Natural killer cell (primary cell): Measurements from ENCODE around the gene ANKRD12. TPM values are rescaled to one million over a fixed set of nuclear protein-coding genes. Genes with fewer than 3 reads are reported as not detected.

Experiments
- ATAC-seq, 3 donors: fragments of 150-1000 bp in 2 of 3; fragments of 200-7000 bp in 1 of 3; cut with Tn5 transposase; 1 replicate in 1 of 3; 2 replicates in 2 of 3; pipeline ENCODE4 v1.10.0; 2021; ENCODE audit warnings: mild to moderate bottlenecking in 2 of 3, moderate library complexity in 2 of 3
- DNase-seq, 2 donors: peaks; one replicate each; pipeline versions ENCODE4 v3.0.0 to v3.0.0-alpha.2; 2013 to 2021; ENCODE audit warnings: mixed read lengths in 1 of 2
- H3K27ac ChIP-seq: one replicate; pipeline ENCODE4 v1.5.1; 2013; ENCODE audit warnings: mild to moderate bottlenecking, low read length
- H3K27me3 ChIP-seq: one replicate; pipeline ENCODE4 v1.6.1; 2013; ENCODE audit warnings: low read length; ENCODE audit not compliant: control insufficient read depth, insufficient read depth
- H3K36me3 ChIP-seq: one replicate; pipeline ENCODE4 v1.6.1; 2013; ENCODE audit warnings: low read length; ENCODE audit not compliant: control insufficient read depth, insufficient read depth
- H3K4me1 ChIP-seq: one replicate; pipeline ENCODE4 v1.6.1; 2013; ENCODE audit warnings: low read length; ENCODE audit not compliant: control insufficient read depth, insufficient read depth
- H3K4me3 ChIP-seq: one replicate; pipeline ENCODE4 v1.5.1; 2013; ENCODE audit warnings: low read length
- H3K9me3 ChIP-seq: one replicate; pipeline ENCODE4 v1.6.1; 2013; ENCODE audit warnings: low read length; ENCODE audit not compliant: control insufficient read depth, insufficient read depth
- H3K27ac Mint-ChIP-seq, 2 donors: one replicate each; pipeline ENCODE4 v1.8.0; 2022; ENCODE audit warnings: mild to moderate bottlenecking in 2 of 2, mixed read lengths in 2 of 2, moderate library complexity in 1 of 2
- H3K27me3 Mint-ChIP-seq, 2 donors: one replicate each; pipeline ENCODE4 v1.8.0; 2022; ENCODE audit warnings: low read depth in 2 of 2, mixed read lengths in 2 of 2
- H3K36me3 Mint-ChIP-seq: one replicate; pipeline ENCODE4 v1.8.0; 2022; ENCODE audit warnings: mixed read lengths
- H3K4me1 Mint-ChIP-seq, 2 donors: one replicate each; pipeline ENCODE4 v1.8.0; 2022; ENCODE audit warnings: mixed read lengths in 2 of 2
- H3K4me3 Mint-ChIP-seq: one replicate; pipeline ENCODE4 v1.8.0; 2022; ENCODE audit warnings: mild to moderate bottlenecking, moderate library complexity, mixed read lengths
- H3K9me3 Mint-ChIP-seq, 2 donors: one replicate each; pipeline ENCODE4 v1.8.0; 2022; ENCODE audit warnings: mixed read lengths in 2 of 2
- WGBS: methylation state at CpG from one replicate; pipeline ENCODE4 v1.1.7; 2013; ENCODE audit warnings: missing lambda C conversion rate; ENCODE audit not compliant: insufficient coverage; 5-methylcytosine and 5-hydroxymethylcytosine counted together
- intact Hi-C: fragments of 100-400 bp; cut with micrococcal nuclease; formaldehyde crosslinking; loops from one replicate; pipeline ENCODE4 v1.14.2; 2022
- total RNA-seq, 4 donors: library from RNA; stranded (reverse); fragments of 120-200 nt in 1 of 4; gene quantifications; one replicate each; pipeline versions ENCODE4 v1.2.3 to v1.2.4, GENCODE V29; 2013 to 2022
- TF ChIP-seq, protein P1 (sequence below): fragments of 200-600 bp; IDR thresholded peaks from one replicate; pipeline ENCODE4 v1.8.0; 2022; ENCODE audit warnings: antibody characterized with exemption

Gene ANKRD12
- total RNA-seq, 3 donors from 2014 or later (not counting 1 experiment from before 2014, with no cell fraction given), result 136 to 148 (median 141) TPM

- intact Hi-C loops, result no loop called here
- Histone ChIP-seq H3K4me3 (no peak overlapping the region), H3K27ac (no peak overlapping the region), H3K36me3 (peaks cover 56% of the 10 kb centered on the region), H3K9me3 (no peaks in the 10 kb centered on the region), H3K4me1 (no peaks in the 10 kb centered on the region), H3K27me3 (no peaks in the 10 kb centered on the region)
- H3K36me3 Mint-ChIP-seq, result peaks cover 13% of the 10 kb centered on the region
- no peaks in the 10 kb centered on the region for H3K27me3 Mint-ChIP-seq
- DNase-seq (no peak), ATAC-seq (no peak)
- H3K27ac Mint-ChIP-seq, result peak overlapping the region in 1 of 2 donors; percentile 13
- WGBS, result no CpG with 5 or more reads among the region's 1 CpG
- no peak overlapping the region for H3K4me3 Mint-ChIP-seq
- H3K9me3 Mint-ChIP-seq, result no peaks in the 10 kb centered on the region
- TF ChIP-seq, protein P1, sequence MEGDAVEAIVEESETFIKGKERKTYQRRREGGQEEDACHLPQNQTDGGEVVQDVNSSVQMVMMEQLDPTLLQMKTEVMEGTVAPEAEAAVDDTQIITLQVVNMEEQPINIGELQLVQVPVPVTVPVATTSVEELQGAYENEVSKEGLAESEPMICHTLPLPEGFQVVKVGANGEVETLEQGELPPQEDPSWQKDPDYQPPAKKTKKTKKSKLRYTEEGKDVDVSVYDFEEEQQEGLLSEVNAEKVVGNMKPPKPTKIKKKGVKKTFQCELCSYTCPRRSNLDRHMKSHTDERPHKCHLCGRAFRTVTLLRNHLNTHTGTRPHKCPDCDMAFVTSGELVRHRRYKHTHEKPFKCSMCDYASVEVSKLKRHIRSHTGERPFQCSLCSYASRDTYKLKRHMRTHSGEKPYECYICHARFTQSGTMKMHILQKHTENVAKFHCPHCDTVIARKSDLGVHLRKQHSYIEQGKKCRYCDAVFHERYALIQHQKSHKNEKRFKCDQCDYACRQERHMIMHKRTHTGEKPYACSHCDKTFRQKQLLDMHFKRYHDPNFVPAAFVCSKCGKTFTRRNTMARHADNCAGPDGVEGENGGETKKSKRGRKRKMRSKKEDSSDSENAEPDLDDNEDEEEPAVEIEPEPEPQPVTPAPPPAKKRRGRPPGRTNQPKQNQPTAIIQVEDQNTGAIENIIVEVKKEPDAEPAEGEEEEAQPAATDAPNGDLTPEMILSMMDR, result no peak
- H3K4me1 Mint-ChIP-seq, result no peaks in the 10 kb centered on the region
These were observed 141.4 kb downstream of the ANKRD12 start for GRCh38 chr18:9278028-9278427.

DNA sequence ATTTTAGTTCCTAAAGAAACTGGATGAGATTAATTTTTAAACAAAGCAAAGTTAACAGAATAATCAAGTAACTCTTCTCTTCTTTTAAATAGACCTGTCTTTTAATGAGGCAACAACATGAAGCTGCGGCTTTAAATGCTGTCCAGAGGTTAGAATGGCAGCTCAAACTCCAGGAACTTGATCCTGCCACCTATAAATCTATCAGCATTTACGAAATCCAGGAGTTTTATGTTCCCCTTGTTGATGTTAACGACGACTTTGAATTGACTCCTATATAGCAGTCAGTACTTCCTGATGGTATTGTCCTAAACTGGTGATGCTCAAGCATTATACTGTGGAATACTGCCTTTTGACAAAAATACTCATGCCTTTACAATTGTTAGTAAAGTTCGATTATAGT is 144.3 kb downstream of the ANKRD12 start:
- intact Hi-C loops, result no loop called here
- no peak overlapping the region for H3K27ac ChIP-seq
- H3K36me3 ChIP-seq, result peaks cover 46% of the 10 kb centered on the region
- Mint-ChIP-seq H3K9me3 (no peaks in the 10 kb centered on the region), H3K4me1 (no peaks in the 10 kb centered on the region), H3K27ac (no peak overlapping the region), H3K4me3 (no peak overlapping the region), H3K27me3 (no peaks in the 10 kb centered on the region), H3K36me3 (peaks cover 13% of the 10 kb centered on the region)
- no peaks in the 10 kb centered on the region for H3K27me3 ChIP-seq
- no peak overlapping the region for H3K4me3 ChIP-seq
- 100% methylated on average over 4 of the region's 5 CpGs for WGBS
- ATAC-seq (no peak), DNase-seq (no peak)
- H3K9me3 ChIP-seq, result no peaks in the 10 kb centered on the region
- TF ChIP-seq, protein P1, result no peak
- H3K4me1 ChIP-seq, result no peaks in the 10 kb centered on the region

DNA sequence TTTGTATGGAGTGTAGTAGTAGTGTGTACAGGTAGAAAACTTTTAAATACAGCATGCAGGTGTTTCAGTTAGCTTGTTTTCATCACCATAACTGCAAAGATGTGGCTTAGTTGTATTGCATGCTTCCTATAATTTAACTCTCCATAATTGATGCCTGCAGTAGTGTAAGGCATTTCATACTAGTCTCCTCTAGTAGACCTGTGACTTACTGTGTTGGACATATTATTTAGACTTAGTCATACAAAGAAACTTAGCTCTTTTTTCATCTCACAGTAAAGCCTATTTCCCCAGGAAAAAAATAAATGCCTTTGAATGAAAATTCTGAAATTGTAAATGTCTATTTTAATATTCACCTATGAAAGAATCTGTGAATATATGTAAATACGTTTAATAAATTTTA is 145.2 kb downstream of the ANKRD12 start:
- Mint-ChIP-seq H3K9me3 (no peaks in the 10 kb centered on the region), H3K27ac (no peak overlapping the region), H3K36me3 (peaks cover 13% of the 10 kb centered on the region), H3K27me3 (no peaks in the 10 kb centered on the region), H3K4me3 (no peak overlapping the region), H3K4me1 (no peaks in the 10 kb centered on the region)
- Histone ChIP-seq H3K36me3 (peaks cover 38% of the 10 kb centered on the region), H3K27me3 (no peaks in the 10 kb centered on the region), H3K4me3 (no peak overlapping the region), H3K9me3 (no peaks in the 10 kb centered on the region), H3K4me1 (no peaks in the 10 kb centered on the region), H3K27ac (no peak overlapping the region)
- intact Hi-C loops, result no loop called here
- DNase-seq, result no peak
- WGBS, result no CpG with 5 or more reads among the region's 1 CpG
- TF ChIP-seq, protein P1, result no peak
- no peak for ATAC-seq

- Histone ChIP-seq H3K27me3 (no peaks in the 10 kb centered on the region), H3K9me3 (no peaks in the 10 kb centered on the region), H3K36me3 (peaks cover 27% of the 10 kb centered on the region), H3K27ac (no peak overlapping the region), H3K4me3 (no peak overlapping the region), H3K4me1 (no peaks in the 10 kb centered on the region)
- no peaks in the 10 kb centered on the region for H3K4me1 Mint-ChIP-seq
- intact Hi-C loops, result no loop called here
- no peak for DNase-seq
- TF ChIP-seq, protein P1, result no peak
- H3K4me3 Mint-ChIP-seq, result no peak overlapping the region
- no peaks in the 10 kb centered on the region for H3K27me3 Mint-ChIP-seq
- H3K27ac Mint-ChIP-seq, result no peak overlapping the region
- 40% methylated on average over 1 of the region's 2 CpGs for WGBS
- H3K9me3 Mint-ChIP-seq, result no peaks in the 10 kb centered on the region
- ATAC-seq, result no peak
- peaks cover 13% of the 10 kb centered on the region for H3K36me3 Mint-ChIP-seq
These were observed 147.2 kb downstream of the ANKRD12 start for GRCh38 chr18:9283791-9284190.
